ENCODE data around the gene THADA. TPM values are rescaled to one million over a fixed set of nuclear protein-coding genes. Genes with fewer than 3 reads are reported as not detected.

Gene THADA
- polyA plus RNA-seq, 1 experiment = 21.6 TPM

GRCh38 chr2:43372416-43373081 lies 223.3 kb downstream of the THADA start:
- POLR2A ChIA-PET = no interaction called here
- CTCF ChIA-PET = interaction anchor here (0.6 kb wide), 1 partner anchor 147 kb away, joined by 3 read pairs; no protein-coding TSS in a partner anchor
- no peak for DNase-seq (ENCODE audit: low read depth)
- H3K4me3 ChIP-seq (ENCODE audit: low read depth, low read length) = no peak overlapping the region
- H3K36me3 ChIP-seq (ENCODE audit: control insufficient read depth, insufficient read depth, low read length) = no peaks in the 10 kb centered on the region
- H3K27me3 ChIP-seq (ENCODE audit: control insufficient read depth, insufficient read depth, low read length) = no peaks in the 10 kb centered on the region
- no peak for TF ChIP-seq CTCF (IDR thresholded peaks at IDR 0.05; ENCODE audit: insufficient read depth, low read depth, low read length)

- CTCF ChIA-PET = interaction anchor here (1.2 kb wide), 1 partner anchor 92 kb away, joined by 3 read pairs; no protein-coding TSS in a partner anchor
- DNase-seq (ENCODE audit: low read depth) = no peak
- no peak for TF ChIP-seq CTCF (IDR thresholded peaks at IDR 0.05; ENCODE audit: insufficient read depth, low read depth, low read length)
- H3K27me3 ChIP-seq (ENCODE audit: control insufficient read depth, insufficient read depth, low read length) = no peaks in the 10 kb centered on the region
- H3K36me3 ChIP-seq (ENCODE audit: control insufficient read depth, insufficient read depth, low read length) = no peaks in the 10 kb centered on the region
- POLR2A ChIA-PET = no interaction called here
- H3K4me3 ChIP-seq (ENCODE audit: low read depth, low read length) = no peak overlapping the region
These were observed 225.1 kb downstream of the THADA start for GRCh38 chr2:43370705-43371104.

- POLR2A ChIA-PET = no interaction called here
- H3K27me3 ChIP-seq (ENCODE audit: control insufficient read depth, insufficient read depth, low read length) = no peaks in the 10 kb centered on the region
- no peak for TF ChIP-seq CTCF (IDR thresholded peaks at IDR 0.05; ENCODE audit: insufficient read depth, low read depth, low read length)
- no peak for DNase-seq (ENCODE audit: low read depth)
- H3K36me3 ChIP-seq (ENCODE audit: control insufficient read depth, insufficient read depth, low read length) = no peaks in the 10 kb centered on the region
- no peak overlapping the region for H3K4me3 ChIP-seq (ENCODE audit: low read depth, low read length)
- CTCF ChIA-PET = no interaction called here
These were observed 225.7 kb downstream of the THADA start for GRCh38 chr2:43370146-43370545.

GRCh38 chr2:43368483-43369385 lies 227.1 kb downstream of the THADA start:
- TF ChIP-seq CTCF (IDR thresholded peaks at IDR 0.05; ENCODE audit: insufficient read depth, low read depth, low read length) = no peak
- CTCF ChIA-PET = interaction anchor here (0.6 to 0.9 kb wide), 2 partner anchors 18 to 26 kb away, joined by 3 to 4 read pairs; no protein-coding TSS in a partner anchor
- POLR2A ChIA-PET = no interaction called here

More at GRCh38 chr2:43368483-43369385, 227.1 kb downstream of the THADA start:
- H3K36me3 ChIP-seq (ENCODE audit: control insufficient read depth, insufficient read depth, low read length) = no peaks in the 10 kb centered on the region
- no peaks in the 10 kb centered on the region for H3K27me3 ChIP-seq (ENCODE audit: control insufficient read depth, insufficient read depth, low read length)
- no peak overlapping the region for H3K4me3 ChIP-seq (ENCODE audit: low read depth, low read length)
- DNase-seq (ENCODE audit: low read depth) = no peak

Data from BJ (cell line).